ENCODE measurements around the gene CTBP2. TPM values are rescaled to one million over a fixed set of nuclear protein-coding genes. Genes with fewer than 3 reads are reported as not detected.

The CTBP2 gene
- total RNA-seq, 1 experiment from 2014 or later: 97.2 TPM

- H3K27me3 ChIP-seq (replicated peaks; ENCODE audit: control insufficient read depth, insufficient read depth, low read length): no peaks in the 10 kb centered on the region
- no peak for TF ChIP-seq CTCF (IDR thresholded peaks at IDR 0.05; ENCODE audit: insufficient read depth in 1 of 2, low read depth in 1 of 2, low read length in 1 of 2, severe bottlenecking in 1 of 2, unreplicated experiment in 1 of 2)
- CTCF ChIA-PET: no interaction called here
Observed at GRCh38 chr10:125027871-125028869, 132.2 kb downstream of the CTBP2 start.

DNA sequence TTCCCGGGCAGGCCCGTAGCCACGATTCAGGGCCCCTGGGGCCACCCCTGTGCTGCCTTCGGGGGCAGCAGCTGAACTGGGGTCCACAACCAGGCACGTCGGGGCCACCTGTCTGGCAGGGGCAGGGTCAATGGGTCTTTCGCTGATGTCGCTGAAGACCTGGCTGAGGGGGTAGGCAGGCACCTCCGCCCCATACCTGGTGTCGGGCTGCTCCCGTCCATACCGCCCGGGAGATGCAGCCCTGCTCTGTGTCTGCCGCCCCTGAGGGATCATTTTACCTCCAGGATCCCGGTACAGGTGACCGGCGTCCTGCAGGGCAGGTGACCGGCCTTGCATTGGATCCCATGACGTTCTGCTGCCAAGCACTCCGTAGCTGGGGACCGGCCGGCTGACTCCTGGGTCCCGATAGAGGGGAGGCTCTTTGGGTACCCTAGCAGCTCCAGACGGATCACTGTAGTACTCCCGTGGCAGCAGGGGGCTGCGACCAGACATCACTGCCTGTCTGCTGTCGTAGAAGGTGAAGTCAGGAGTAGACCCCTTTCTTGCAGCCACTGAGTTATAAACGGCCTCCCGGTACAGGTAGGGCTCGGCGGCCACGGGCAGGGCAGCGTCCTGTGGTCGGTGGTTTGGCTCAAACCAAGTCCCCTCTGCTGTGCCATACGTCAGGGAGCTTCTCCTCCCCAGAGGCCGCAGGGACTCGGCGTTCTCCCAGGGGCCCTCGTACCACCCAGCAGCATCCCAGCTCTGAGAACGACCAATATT is 133.2 kb downstream of the CTBP2 start:
- H3K4me3 Mint-ChIP-seq (ENCODE audit: unreplicated experiment): no peak overlapping the region
- Histone ChIP-seq H3K4me3 (ENCODE audit: low read depth, low read length) (no peak overlapping the region), H3K4me1 (peaks cover 6% of the 10 kb centered on the region; the same call in 1 of the 2 replicates), H3K27me3 (replicated peaks; ENCODE audit: control insufficient read depth, insufficient read depth, low read length) (no peaks in the 10 kb centered on the region), H3K9me3 (no peaks in the 10 kb centered on the region), H3K36me3 (ENCODE audit: control insufficient read depth, insufficient read depth, low read length) (peaks cover 4% of the 10 kb centered on the region)
- ChIA-PET POLR2A (no interaction called here), CTCF (no interaction called here)
- no peak for DNase-seq
- no peak overlapping the region for H3K27ac Mint-ChIP-seq (ENCODE audit: unreplicated experiment)
- H3K36me3 Mint-ChIP-seq (ENCODE audit: insufficient read depth, unreplicated experiment): peaks cover 68% of the 10 kb centered on the region
- no peaks in the 10 kb centered on the region for H3K9me3 Mint-ChIP-seq (ENCODE audit: unreplicated experiment)
- TF ChIP-seq CTCF (IDR thresholded peaks at IDR 0.05; ENCODE audit: insufficient read depth in 1 of 2, low read depth in 1 of 2, low read length in 1 of 2, severe bottlenecking in 1 of 2, unreplicated experiment in 1 of 2): no peak
- no TSS peak for BruUV-seq (replicated peaks)
- intact Hi-C loops (cut with micrococcal nuclease; ENCODE audit: unreplicated experiment): no loop called here
- H3K4me1 Mint-ChIP-seq (ENCODE audit: low read depth, unreplicated experiment): peaks cover 12% of the 10 kb centered on the region
- H3K27me3 Mint-ChIP-seq (ENCODE audit: insufficient read depth, unreplicated experiment): no peaks in the 10 kb centered on the region

More at GRCh38 chr10:125027871-125028869, 132.2 kb downstream of the CTBP2 start:
- Mint-ChIP-seq H3K4me3 (ENCODE audit: unreplicated experiment) (no peak overlapping the region), H3K36me3 (ENCODE audit: insufficient read depth, unreplicated experiment) (peaks cover 68% of the 10 kb centered on the region), H3K9me3 (ENCODE audit: unreplicated experiment) (no peaks in the 10 kb centered on the region), H3K27ac (ENCODE audit: unreplicated experiment) (no peak overlapping the region), H3K4me1 (ENCODE audit: low read depth, unreplicated experiment) (peaks cover 12% of the 10 kb centered on the region), H3K27me3 (ENCODE audit: insufficient read depth, unreplicated experiment) (no peaks in the 10 kb centered on the region)
- DNase-seq: no peak
- Histone ChIP-seq H3K4me3 (ENCODE audit: low read depth, low read length) (no peak overlapping the region), H3K9me3 (no peaks in the 10 kb centered on the region), H3K36me3 (ENCODE audit: control insufficient read depth, insufficient read depth, low read length) (peaks cover 2% of the 10 kb centered on the region; the same call in 1 of the 2 replicates), H3K4me1 (peaks cover 6% of the 10 kb centered on the region; the same call in 1 of the 2 replicates)
- BruUV-seq (replicated peaks): no TSS peak
- intact Hi-C loops (cut with micrococcal nuclease; ENCODE audit: unreplicated experiment): no loop called here
- POLR2A ChIA-PET: no interaction called here
